Trophoblast cell (in vitro differentiated cells and primary cell): ENCODE results near the gene DLX2.

Experiments
- DNase-seq, 2 donors: peaks; one replicate each; pipeline ENCODE4 v3.0.0-alpha.2; 2016
- H2AFZ ChIP-seq: 2 replicates; pipeline ENCODE4 v1.6.1; 2013; ENCODE audit warnings: low read length, moderate library complexity, mild to moderate bottlenecking; ENCODE audit not compliant: insufficient read depth, poor library complexity
- H2AK5ac ChIP-seq: 2 replicates; pipeline ENCODE4 v1.6.1; 2013; ENCODE audit warnings: mild to moderate bottlenecking, low read length
- H2BK120ac ChIP-seq: 2 replicates; pipeline ENCODE4 v1.6.1; 2013; ENCODE audit warnings: low read length, mild to moderate bottlenecking, moderate library complexity; ENCODE audit not compliant: insufficient read depth, poor library complexity
- H2BK12ac ChIP-seq: 2 replicates; pipeline ENCODE4 v1.6.1; 2013; ENCODE audit warnings: mild to moderate bottlenecking, low read length, moderate library complexity
- H2BK5ac ChIP-seq: 2 replicates; pipeline ENCODE4 v1.6.1; 2013; ENCODE audit warnings: low read length, low read depth, moderate library complexity, mild to moderate bottlenecking; ENCODE audit not compliant: poor library complexity
- H3K14ac ChIP-seq: 2 replicates; pipeline ENCODE4 v1.6.1; 2013; ENCODE audit warnings: mild to moderate bottlenecking, low read length
- H3K18ac ChIP-seq: 2 replicates; pipeline ENCODE4 v1.6.1; 2013; ENCODE audit warnings: mild to moderate bottlenecking, low read length
- H3K23ac ChIP-seq: 2 replicates; pipeline ENCODE4 v1.6.1; 2013; ENCODE audit warnings: low read length
- H3K27ac ChIP-seq: 2 replicates; pipeline ENCODE4 v1.5.1; 2013; ENCODE audit warnings: low read depth, mild to moderate bottlenecking, inconsistent platforms, low read length, moderate library complexity
- H3K27me3 ChIP-seq: 2 replicates; pipeline ENCODE4 v1.6.1; 2013; ENCODE audit warnings: inconsistent platforms, mild to moderate bottlenecking, low read length, moderate library complexity; ENCODE audit not compliant: insufficient read depth
- H3K36me3 ChIP-seq, 2 experiments: 1 replicate in 1 of 2; 2 replicates in 1 of 2; pipeline ENCODE4 v1.6.1; 2013; ENCODE audit warnings: low read length in 2 of 2, mild to moderate bottlenecking in 2 of 2, moderate library complexity in 1 of 2; ENCODE audit not compliant: insufficient read depth in 2 of 2, control insufficient read depth in 1 of 2
- H3K4ac ChIP-seq: 2 replicates; pipeline ENCODE4 v1.6.1; 2013; ENCODE audit warnings: low read depth, mild to moderate bottlenecking, low read length, moderate library complexity
- H3K4me1 ChIP-seq, 2 experiments: 1 replicate in 1 of 2; 2 replicates in 1 of 2; pipeline ENCODE4 v1.6.1; 2013; ENCODE audit warnings: low read length in 2 of 2, mild to moderate bottlenecking in 2 of 2, moderate library complexity in 1 of 2; ENCODE audit not compliant: insufficient read depth in 2 of 2, control insufficient read depth in 1 of 2
- H3K4me2 ChIP-seq: 2 replicates; pipeline ENCODE4 v1.6.1; 2013; ENCODE audit warnings: inconsistent platforms, mild to moderate bottlenecking, low read length, moderate library complexity
- H3K4me3 ChIP-seq: 2 replicates; pipeline ENCODE4 v1.5.1; 2013; ENCODE audit warnings: mild to moderate bottlenecking, low read depth, low read length, inconsistent platforms
- H3K79me1 ChIP-seq: one replicate; pipeline ENCODE4 v1.6.1; 2013; ENCODE audit warnings: low read length
- H3K79me2 ChIP-seq: 2 replicates; pipeline ENCODE4 v1.6.1; 2013; ENCODE audit warnings: low read length, mild to moderate bottlenecking; ENCODE audit not compliant: control insufficient read depth, insufficient read depth, poor library complexity
- H3K9ac ChIP-seq: 2 replicates; pipeline ENCODE4 v1.6.1; 2013; ENCODE audit warnings: mild to moderate bottlenecking, low read length
- H3K9me3 ChIP-seq: 2 replicates; pipeline ENCODE4 v1.6.1; 2013; ENCODE audit warnings: low read depth, mild to moderate bottlenecking, control low read depth, inconsistent platforms, low read length; ENCODE audit not compliant: insufficient read depth
- H4K12ac ChIP-seq: 2 replicates; pipeline ENCODE4 v1.6.1; 2013; ENCODE audit warnings: low read depth, mild to moderate bottlenecking, low read length, moderate library complexity
- H4K8ac ChIP-seq: 2 replicates; pipeline ENCODE4 v1.6.1; 2013; ENCODE audit warnings: low read depth, mild to moderate bottlenecking, low read length, moderate library complexity
- H4K91ac ChIP-seq: one replicate; pipeline ENCODE4 v1.6.1; 2013; ENCODE audit warnings: low read depth, mild to moderate bottlenecking, low read length, moderate library complexity
- WGBS: extraction: QIAGEN DNeasy Blood & Tissue Kit; methylation state at CpG from one replicate; pipeline ENCODE4 v1.1.7; 2013; ENCODE audit warnings: missing lambda C conversion rate; ENCODE audit not compliant: insufficient read length, insufficient coverage; ENCODE audit errors: extremely low coverage; 5-methylcytosine and 5-hydroxymethylcytosine counted together

DLX2 gene

DNA sequence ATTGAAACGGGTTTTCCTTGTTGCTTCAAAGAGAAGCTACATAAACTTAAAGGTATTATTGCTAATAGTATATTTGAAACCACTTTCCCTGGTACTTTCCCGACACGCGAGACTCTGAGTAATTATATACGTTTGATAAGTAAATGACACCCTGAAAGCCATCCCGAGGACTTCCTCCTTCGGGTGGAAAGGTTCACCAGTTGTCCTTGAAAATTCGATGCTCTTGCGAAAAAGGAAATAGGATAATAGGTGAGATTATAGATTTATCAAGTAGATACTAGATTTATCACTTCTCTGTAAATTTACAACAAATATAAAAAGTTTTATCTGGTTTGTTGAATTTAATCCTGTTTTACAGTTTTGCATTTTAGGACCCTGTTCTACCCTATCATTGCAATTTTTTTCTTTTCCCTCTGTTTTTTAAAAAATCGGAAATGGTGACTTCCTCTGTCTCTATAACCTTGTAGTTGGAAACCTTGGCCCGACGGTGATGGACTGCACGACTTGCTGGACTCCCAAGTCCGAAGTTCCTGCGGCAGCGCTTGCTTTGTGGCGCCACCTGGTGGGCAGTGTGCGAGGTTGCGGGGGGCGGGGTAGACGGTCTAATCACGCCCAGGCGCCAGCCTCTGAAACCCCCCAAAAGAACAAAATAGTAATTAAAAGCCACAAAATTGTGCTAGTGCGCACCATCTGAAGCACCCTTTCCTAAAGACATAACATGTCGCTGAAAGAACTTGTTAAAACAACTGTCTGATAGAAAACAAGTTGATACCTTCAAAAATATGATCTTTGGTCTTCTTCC, 972 bp upstream of the DLX2 start:
- Histone ChIP-seq H3K4me2 (peak overlapping the region; percentile 20), H3K9me3 (no peaks in the 10 kb centered on the region), H2AK5ac (no peak overlapping the region), H3K9ac (no peak overlapping the region), H3K4me1 (peaks cover 1 to 19% of the 10 kb centered on the region in 2 experiments), H3K4ac (no peak overlapping the region), H2AFZ (no peak overlapping the region), H3K23ac (no peak overlapping the region), H4K12ac (no peak overlapping the region), H4K8ac (no peak overlapping the region), H2BK120ac (no peak overlapping the region), H3K79me2 (peaks cover 26% of the 10 kb centered on the region), H2BK12ac (no peak overlapping the region), H2BK5ac (no peak overlapping the region), H3K4me3 (no peak overlapping the region), H3K79me1 (peaks cover 31% of the 10 kb centered on the region), H3K36me3 (peaks cover 14 to 16% of the 10 kb centered on the region in 2 experiments), H3K27ac (no peak overlapping the region), H3K27me3 (peaks cover 8% of the 10 kb centered on the region), H3K18ac (no peak overlapping the region), H3K14ac (no peak overlapping the region), H4K91ac (no peak overlapping the region)
- DNase-seq: peak; percentile 79 to 95
- whole genome bisulfite sequencing: no CpG with 5 or more reads among the region's 25 CpGs

- peak overlapping the region; percentile 96 for H3K4me3 ChIP-seq
- peak overlapping the region; percentile 80 for H2BK120ac ChIP-seq
- H3K14ac ChIP-seq: peak overlapping the region; percentile 91
- peak overlapping the region; percentile 87 for H3K4me2 ChIP-seq
- H3K9me3 ChIP-seq: no peaks in the 10 kb centered on the region
- peak overlapping the region; percentile 61 for H4K8ac ChIP-seq
- no CpG with 5 or more reads among the region's 36 CpGs for WGBS
- peaks cover 15 to 34% of the 10 kb centered on the region in 2 experiments for H3K4me1 ChIP-seq
- DNase-seq: peak in 1 of 2 donors; percentile 38
- H3K27ac ChIP-seq: peak overlapping the region; percentile 94
- H3K9ac ChIP-seq: peak overlapping the region; percentile 99
- H3K23ac ChIP-seq: no peak overlapping the region
- H2BK12ac ChIP-seq: peak overlapping the region; percentile 46
- H3K36me3 ChIP-seq: peaks cover 18% of the 10 kb centered on the region in 2 experiments
- peak overlapping the region; percentile 87 for H4K91ac ChIP-seq
- H2AK5ac ChIP-seq: peak overlapping the region; percentile 76
- H3K18ac ChIP-seq: peak overlapping the region; percentile 94
- peak overlapping the region; percentile 39 for H4K12ac ChIP-seq
- H3K27me3 ChIP-seq: no peaks in the 10 kb centered on the region
- H2BK5ac ChIP-seq: peak overlapping the region; percentile 81
- peaks cover 32% of the 10 kb centered on the region for H3K79me2 ChIP-seq
- peaks cover 47% of the 10 kb centered on the region for H3K79me1 ChIP-seq
- H3K4ac ChIP-seq: peak overlapping the region; percentile 98
- peak overlapping the region; percentile 48 for H2AFZ ChIP-seq
Observed at GRCh38 chr2:172101821-172102390, 794 bp downstream of the DLX2 start.

DNA sequence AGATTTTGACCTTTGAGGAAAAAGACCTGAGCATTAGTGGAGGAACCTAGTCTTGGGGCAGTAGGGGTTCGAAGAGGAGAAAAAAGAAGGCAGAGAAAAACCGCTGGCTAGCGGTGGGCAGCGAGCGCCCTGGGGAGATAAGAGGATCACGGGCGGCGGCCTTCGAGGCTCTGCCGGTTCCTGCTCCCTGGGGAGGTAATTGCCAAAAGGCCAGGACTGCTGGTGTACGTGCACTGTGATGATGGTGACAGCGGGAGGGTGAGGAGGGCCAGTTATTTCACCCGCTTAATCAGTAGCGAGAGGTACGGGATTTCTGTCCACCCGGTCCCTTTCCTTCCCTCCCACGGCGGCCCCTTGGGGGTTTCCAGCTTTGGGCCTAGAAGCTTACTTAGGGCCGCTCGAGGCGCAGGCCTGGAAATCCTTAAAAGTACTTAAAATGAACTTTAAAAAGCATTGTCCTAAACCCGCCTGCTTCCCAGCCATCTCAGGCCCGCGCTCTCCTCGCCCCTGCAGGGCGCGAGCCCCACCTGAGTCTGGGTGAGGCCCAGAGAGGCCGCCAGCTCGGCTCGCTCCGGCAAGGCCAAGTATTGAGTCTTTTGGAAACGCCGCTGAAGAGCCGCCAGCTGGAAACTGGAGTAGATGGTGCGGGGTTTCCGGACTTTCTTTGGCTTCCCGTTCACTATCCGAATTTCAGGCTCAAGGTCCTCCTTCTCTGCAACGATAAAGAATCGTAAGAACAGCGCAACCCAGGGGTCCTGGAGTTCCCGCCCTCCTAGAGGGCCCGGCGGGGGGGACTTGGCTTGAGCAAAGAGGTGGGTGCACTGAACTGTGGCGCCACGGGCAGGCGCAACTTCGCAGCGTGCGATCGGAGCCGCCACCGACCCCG, 1.5 kb downstream of the DLX2 start:
- Histone ChIP-seq H3K79me1 (peaks cover 54% of the 10 kb centered on the region), H3K18ac (peak overlapping the region; percentile 94), H2BK12ac (peak overlapping the region; percentile 74), H3K9ac (peak overlapping the region; percentile 99), H3K23ac (peak overlapping the region; percentile 88), H4K91ac (peak overlapping the region; percentile 87), H3K36me3 (peaks cover 18% of the 10 kb centered on the region in 2 experiments), H3K4ac (peak overlapping the region; percentile 98), H3K4me3 (peak overlapping the region; percentile 96), H3K27ac (peak overlapping the region; percentile 94), H4K8ac (peak overlapping the region; percentile 83), H3K14ac (peak overlapping the region; percentile 91), H2BK5ac (peak overlapping the region; percentile 81), H3K27me3 (no peaks in the 10 kb centered on the region), H3K4me1 (peaks cover 16 to 30% of the 10 kb centered on the region in 2 experiments), H3K9me3 (no peaks in the 10 kb centered on the region), H2AK5ac (peak overlapping the region; percentile 83), H2AFZ (peak overlapping the region; percentile 48), H4K12ac (peak overlapping the region; percentile 39), H3K4me2 (peak overlapping the region; percentile 87), H2BK120ac (peak overlapping the region; percentile 91), H3K79me2 (peaks cover 36% of the 10 kb centered on the region)
- DNase-seq: no peak
- WGBS: no CpG with 5 or more reads among the region's 54 CpGs
